Measurements from ENCODE around the gene MSN. TPM values are rescaled to one million over a fixed set of nuclear protein-coding genes. Genes with fewer than 3 reads are reported as not detected.

Gene MSN
- total RNA-seq, 1 donor from 2014 or later = 480 TPM

GRCh38 chrX:65686236-65686635, 18.8 kb downstream of the MSN start:
- DNase-seq = no peak
- Mint-ChIP-seq H3K4me1 (peaks cover 62% of the 10 kb centered on the region), H3K36me3 (ENCODE audit: low read depth) (peaks cover 35% of the 10 kb centered on the region), H3K4me3 (peak overlapping the region; percentile 35), H3K27ac (peak overlapping the region; percentile 80), H3K27me3 (no peaks in the 10 kb centered on the region), H3K9me3 (no peaks in the 10 kb centered on the region)
- intact Hi-C loops (cut with micrococcal nuclease) = loop anchor here (5.0 kb wide), 1 partner anchor 36 kb away; no protein-coding TSS in a partner anchor

- peaks cover 36% of the 10 kb centered on the region for H3K36me3 Mint-ChIP-seq (ENCODE audit: low read depth)
Measured at GRCh38 chrX:65687367-65687766, 19.9 kb downstream of the MSN start.

GRCh38 chrX:65688403-65688871, 21.0 kb downstream of the MSN start:
- no peak for DNase-seq
- Mint-ChIP-seq H3K36me3 (ENCODE audit: low read depth) (peaks cover 40% of the 10 kb centered on the region), H3K27ac (peak overlapping the region; percentile 65), H3K4me3 (peak overlapping the region; percentile 45), H3K4me1 (peaks cover 57% of the 10 kb centered on the region), H3K27me3 (no peaks in the 10 kb centered on the region), H3K9me3 (no peaks in the 10 kb centered on the region)
- intact Hi-C loops (cut with micrococcal nuclease) = loop anchor here (5.0 kb wide), 1 partner anchor 34 kb away; no protein-coding TSS in a partner anchor

More at GRCh38 chrX:65687367-65687766, 19.9 kb downstream of the MSN start:
- no peaks in the 10 kb centered on the region for H3K9me3 Mint-ChIP-seq
- intact Hi-C loops (cut with micrococcal nuclease) = loop anchor here (5.0 kb wide), 1 partner anchor 35 kb away; no protein-coding TSS in a partner anchor
- H3K27me3 Mint-ChIP-seq = no peaks in the 10 kb centered on the region
- peak overlapping the region; percentile 73 for H3K4me3 Mint-ChIP-seq
- H3K27ac Mint-ChIP-seq = peak overlapping the region; percentile 92
- H3K4me1 Mint-ChIP-seq = peaks cover 58% of the 10 kb centered on the region
- no peak for DNase-seq

GRCh38 chrX:65689377-65689776, 21.9 kb downstream of the MSN start:
- intact Hi-C loops (cut with micrococcal nuclease) = loop anchor here (5.0 kb wide), 1 partner anchor 33 kb away; no protein-coding TSS in a partner anchor
- peaks cover 58% of the 10 kb centered on the region for H3K4me1 Mint-ChIP-seq

GRCh38 chrX:65690057-65690855, 22.8 kb downstream of the MSN start:
- no peak for DNase-seq
- peaks cover 40% of the 10 kb centered on the region for H3K36me3 Mint-ChIP-seq (ENCODE audit: low read depth)
- peaks cover 62% of the 10 kb centered on the region for H3K4me1 Mint-ChIP-seq
- H3K9me3 Mint-ChIP-seq = no peaks in the 10 kb centered on the region
- H3K4me3 Mint-ChIP-seq = peak overlapping the region; percentile 47
- H3K27ac Mint-ChIP-seq = peak overlapping the region; percentile 73
- H3K27me3 Mint-ChIP-seq = no peaks in the 10 kb centered on the region
- intact Hi-C loops (cut with micrococcal nuclease) = no loop called here

More at GRCh38 chrX:65689377-65689776, 21.9 kb downstream of the MSN start:
- Mint-ChIP-seq H3K36me3 (ENCODE audit: low read depth) (peaks cover 41% of the 10 kb centered on the region), H3K9me3 (no peaks in the 10 kb centered on the region), H3K27me3 (no peaks in the 10 kb centered on the region), H3K27ac (peak overlapping the region; percentile 73), H3K4me3 (peak overlapping the region; percentile 45)
- no peak for DNase-seq

GRCh38 chrX:65695849-65696449, 28.5 kb downstream of the MSN start:
- peaks cover 31% of the 10 kb centered on the region for H3K36me3 Mint-ChIP-seq (ENCODE audit: low read depth)
- H3K9me3 Mint-ChIP-seq = no peaks in the 10 kb centered on the region
- no peaks in the 10 kb centered on the region for H3K27me3 Mint-ChIP-seq
- peak overlapping the region; percentile 96 for H3K27ac Mint-ChIP-seq
- H3K4me3 Mint-ChIP-seq = peak overlapping the region; percentile 80
- intact Hi-C loops (cut with micrococcal nuclease) = no loop called here
- no peak for DNase-seq
- H3K4me1 Mint-ChIP-seq = peaks cover 58% of the 10 kb centered on the region

GRCh38 chrX:65696613-65697012, 29.2 kb downstream of the MSN start:
- peak overlapping the region; percentile 96 for H3K27ac Mint-ChIP-seq
- no peaks in the 10 kb centered on the region for H3K9me3 Mint-ChIP-seq
- no peak for DNase-seq
- peaks cover 36% of the 10 kb centered on the region for H3K36me3 Mint-ChIP-seq (ENCODE audit: low read depth)
- intact Hi-C loops (cut with micrococcal nuclease) = no loop called here
- H3K27me3 Mint-ChIP-seq = no peaks in the 10 kb centered on the region
- H3K4me1 Mint-ChIP-seq = peaks cover 63% of the 10 kb centered on the region
- H3K4me3 Mint-ChIP-seq = peak overlapping the region; percentile 80

GRCh38 chrX:65697211-65697641, 29.8 kb downstream of the MSN start:
- intact Hi-C loops (cut with micrococcal nuclease) = no loop called here
- Mint-ChIP-seq H3K4me1 (peaks cover 61% of the 10 kb centered on the region), H3K4me3 (peak overlapping the region; percentile 77), H3K27ac (peak overlapping the region; percentile 96), H3K36me3 (ENCODE audit: low read depth) (peaks cover 35% of the 10 kb centered on the region), H3K27me3 (no peaks in the 10 kb centered on the region), H3K9me3 (no peaks in the 10 kb centered on the region)
- no peak for DNase-seq

- peak; percentile 91 for DNase-seq
- Mint-ChIP-seq H3K27ac (peak overlapping the region; percentile 96), H3K36me3 (ENCODE audit: low read depth) (peaks cover 35% of the 10 kb centered on the region), H3K9me3 (no peaks in the 10 kb centered on the region), H3K4me3 (peak overlapping the region; percentile 77), H3K4me1 (peaks cover 60% of the 10 kb centered on the region), H3K27me3 (no peaks in the 10 kb centered on the region)
- intact Hi-C loops (cut with micrococcal nuclease) = loop anchor here (1.0 kb wide), 4 partner anchors 8 to 103 kb away; no protein-coding TSS in a partner anchor
Measured at GRCh38 chrX:65697915-65698796, 30.7 kb downstream of the MSN start.

GRCh38 chrX:65702956-65703355, 35.5 kb downstream of the MSN start:
- no peak for DNase-seq
- Mint-ChIP-seq H3K27ac (peak overlapping the region; percentile 88), H3K9me3 (no peaks in the 10 kb centered on the region), H3K4me3 (peak overlapping the region; percentile 71), H3K27me3 (no peaks in the 10 kb centered on the region), H3K4me1 (peaks cover 61% of the 10 kb centered on the region), H3K36me3 (ENCODE audit: low read depth) (peaks cover 36% of the 10 kb centered on the region)
- intact Hi-C loops (cut with micrococcal nuclease) = no loop called here

- Mint-ChIP-seq H3K4me3 (peak overlapping the region; percentile 51), H3K9me3 (peaks cover 3% of the 10 kb centered on the region), H3K27me3 (no peaks in the 10 kb centered on the region), H3K4me1 (peaks cover 56% of the 10 kb centered on the region), H3K36me3 (ENCODE audit: low read depth) (peaks cover 41% of the 10 kb centered on the region), H3K27ac (peak overlapping the region; percentile 92)
- intact Hi-C loops (cut with micrococcal nuclease) = loop anchor here (5.0 kb wide), 1 partner anchor 37 kb away; no protein-coding TSS in a partner anchor
- DNase-seq = no peak
Measured at GRCh38 chrX:65705439-65705838, 38.0 kb downstream of the MSN start.

- no peaks in the 10 kb centered on the region for H3K27me3 Mint-ChIP-seq
- peaks cover 49% of the 10 kb centered on the region for H3K4me1 Mint-ChIP-seq
- H3K36me3 Mint-ChIP-seq (ENCODE audit: low read depth) = peaks cover 33% of the 10 kb centered on the region
- H3K4me3 Mint-ChIP-seq = peak overlapping the region; percentile 51
- H3K9me3 Mint-ChIP-seq = peaks cover 3% of the 10 kb centered on the region
- intact Hi-C loops (cut with micrococcal nuclease) = loop anchor here (1.0 to 5.0 kb wide), 4 partner anchors 8 to 36 kb away; no protein-coding TSS in a partner anchor
- DNase-seq = peak; percentile 66
- peak overlapping the region; percentile 92 for H3K27ac Mint-ChIP-seq
Measured at GRCh38 chrX:65706041-65706828, 38.8 kb downstream of the MSN start.

All from activated CD4-positive, alpha-beta T cell treated with anti-CD3 and anti-CD28 coated beads, Interleukin-2, amount 10 ng/mL, durations not matched to agents 24 days and 14 days (primary cell).